Activated T-helper 2 cell treated with anti-CD3 and anti-CD28 coated beads, Interferon-gamma antibody, Interleukin-2, Interleukin-4, amounts not matched to agents 10 μg/mL and 5 μg/mL and 100 μg/mL, durations not matched to agents 14 hours and 24 hours and 36 hours (primary cell): ENCODE measurements around the gene MACF1. TPM values are rescaled to one million over a fixed set of nuclear protein-coding genes. Genes with fewer than 3 reads are reported as not detected.
"Not testable (repeated sequence)": the region's sequence is repeated elsewhere in the genome, so short reads cannot be mapped to it uniquely, and the experiment has no call there.

Experiments used
- DNase-seq: peaks from one replicate; pipeline ENCODE4 v3.0.0; 2021; ENCODE audit warnings: low spot score
- H3K27ac Mint-ChIP-seq: one replicate; pipeline ENCODE4 v1.8.0; 2021; ENCODE audit warnings: mixed read lengths
- H3K27me3 Mint-ChIP-seq: one replicate; pipeline ENCODE4 v1.8.0; 2021; ENCODE audit warnings: low read depth, mixed read lengths
- H3K36me3 Mint-ChIP-seq: one replicate; pipeline ENCODE4 v1.8.0; 2021; ENCODE audit warnings: low read depth, mixed read lengths
- H3K4me1 Mint-ChIP-seq: one replicate; pipeline ENCODE4 v1.8.0; 2021; ENCODE audit warnings: low read depth, mixed read lengths
- H3K4me3 Mint-ChIP-seq: one replicate; pipeline ENCODE4 v1.8.0; 2021; ENCODE audit warnings: low read depth, mild to moderate bottlenecking, moderate library complexity, mixed read lengths
- H3K9me3 Mint-ChIP-seq: one replicate; pipeline ENCODE4 v1.8.0; 2021; ENCODE audit warnings: mixed read lengths
- intact Hi-C: fragments of 100-400 bp; cut with micrococcal nuclease; formaldehyde crosslinking; loops from one replicate; pipeline ENCODE4 v1.15.1; 2023
- total RNA-seq: library from RNA; stranded (reverse); gene quantifications from 2 replicates; pipeline ENCODE4 v1.2.3, GENCODE V29; 2022

The MACF1 gene
- total RNA-seq, 1 donor from 2014 or later, result 212 TPM

DNA sequence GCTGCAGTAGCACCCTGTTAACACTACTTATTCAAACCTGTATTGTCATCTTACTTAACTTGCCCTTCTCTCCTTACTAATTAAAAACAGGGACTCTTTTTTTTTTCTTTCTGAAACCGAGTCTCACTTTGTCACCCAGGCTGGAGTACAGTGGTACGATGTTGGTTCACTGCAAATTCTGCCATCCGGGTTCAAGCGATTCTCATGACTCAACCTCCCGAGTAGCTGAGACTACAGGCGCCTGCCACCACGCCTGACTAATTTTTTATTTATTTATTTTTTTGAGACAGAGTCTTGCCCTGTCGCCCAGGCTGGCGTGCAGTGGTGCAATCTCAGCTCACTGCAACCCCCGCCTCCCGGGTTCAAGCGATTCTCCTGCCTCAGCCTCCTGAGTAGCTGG is 3.9 kb downstream of the MACF1 start:
- Mint-ChIP-seq H3K4me3 (peak overlapping the region; percentile 68), H3K4me1 (peaks cover 38% of the 10 kb centered on the region), H3K27ac (peak overlapping the region; percentile 69), H3K36me3 (peaks cover 25% of the 10 kb centered on the region)
- DNase-seq, intact Hi-C loops, H3K27me3 Mint-ChIP-seq, H3K9me3 Mint-ChIP-seq: not testable (repeated sequence)

GRCh38 chr1:39210649-39211048 is 6.2 kb downstream of the MACF1 start:
- intact Hi-C loops, result no loop called here
- H3K4me1 Mint-ChIP-seq, result peaks cover 38% of the 10 kb centered on the region
- H3K27me3 Mint-ChIP-seq, result no peaks in the 10 kb centered on the region
- no peak overlapping the region for H3K27ac Mint-ChIP-seq
- peaks cover 9% of the 10 kb centered on the region for H3K9me3 Mint-ChIP-seq
- no peak overlapping the region for H3K4me3 Mint-ChIP-seq
- no peak for DNase-seq
- H3K36me3 Mint-ChIP-seq, result peaks cover 30% of the 10 kb centered on the region

DNA sequence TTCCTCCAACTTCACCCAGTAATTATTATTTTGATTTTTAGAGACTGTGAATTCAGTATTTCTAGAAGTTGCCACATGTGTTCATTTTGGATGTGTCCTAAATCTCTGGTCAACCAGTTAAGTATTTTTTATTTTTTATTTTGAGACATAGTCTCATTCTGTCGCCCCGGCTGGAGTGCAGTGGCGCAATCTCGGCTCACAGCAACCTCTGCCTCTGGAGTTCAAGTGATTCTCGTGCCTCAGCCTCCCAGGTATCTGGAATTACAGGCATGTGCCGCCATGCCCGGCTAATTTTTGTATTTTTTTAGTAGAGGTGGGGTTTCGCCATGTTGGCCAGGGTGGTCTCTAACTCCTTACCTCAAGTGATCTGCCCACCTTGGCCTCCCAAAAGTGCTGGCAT is 8.0 kb downstream of the MACF1 start:
- Mint-ChIP-seq H3K36me3 (peaks cover 34% of the 10 kb centered on the region), H3K27me3 (no peaks in the 10 kb centered on the region), H3K27ac (peak overlapping the region; percentile 17), H3K9me3 (peaks cover 9% of the 10 kb centered on the region), H3K4me1 (peaks cover 37% of the 10 kb centered on the region), H3K4me3 (no peak overlapping the region)
- DNase-seq, result no peak
- intact Hi-C loops, result no loop called here

GRCh38 chr1:39213511-39214002 is 9.1 kb downstream of the MACF1 start:
- no peak overlapping the region for H3K4me3 Mint-ChIP-seq

GRCh38 chr1:39214021-39214713 is 9.7 kb downstream of the MACF1 start:
- peaks cover 41% of the 10 kb centered on the region for H3K4me1 Mint-ChIP-seq
- intact Hi-C loops, result no loop called here

More at GRCh38 chr1:39213511-39214002, 9.1 kb downstream of the MACF1 start:
- peaks cover 32% of the 10 kb centered on the region for H3K36me3 Mint-ChIP-seq
- DNase-seq, result no peak
- H3K27me3 Mint-ChIP-seq, result no peaks in the 10 kb centered on the region
- intact Hi-C loops, result no loop called here
- peak overlapping the region; percentile 93 for H3K27ac Mint-ChIP-seq
- H3K9me3 Mint-ChIP-seq, result peaks cover 9% of the 10 kb centered on the region
- H3K4me1 Mint-ChIP-seq, result peaks cover 38% of the 10 kb centered on the region

GRCh38 chr1:39214714-39214997 is 10.2 kb downstream of the MACF1 start:
- DNase-seq, result no peak
- Mint-ChIP-seq H3K4me1 (peaks cover 41% of the 10 kb centered on the region), H3K9me3 (peaks cover 6% of the 10 kb centered on the region), H3K4me3 (no peak overlapping the region), H3K27me3 (no peaks in the 10 kb centered on the region), H3K27ac (peak overlapping the region; percentile 93), H3K36me3 (peaks cover 37% of the 10 kb centered on the region)
- intact Hi-C loops, result no loop called here

More at GRCh38 chr1:39214021-39214713, 9.7 kb downstream of the MACF1 start:
- Mint-ChIP-seq H3K27me3 (no peaks in the 10 kb centered on the region), H3K27ac (peak overlapping the region; percentile 93), H3K9me3 (peaks cover 9% of the 10 kb centered on the region), H3K36me3 (peaks cover 38% of the 10 kb centered on the region), H3K4me3 (peak overlapping the region; percentile 15)
- DNase-seq, result no peak

DNA sequence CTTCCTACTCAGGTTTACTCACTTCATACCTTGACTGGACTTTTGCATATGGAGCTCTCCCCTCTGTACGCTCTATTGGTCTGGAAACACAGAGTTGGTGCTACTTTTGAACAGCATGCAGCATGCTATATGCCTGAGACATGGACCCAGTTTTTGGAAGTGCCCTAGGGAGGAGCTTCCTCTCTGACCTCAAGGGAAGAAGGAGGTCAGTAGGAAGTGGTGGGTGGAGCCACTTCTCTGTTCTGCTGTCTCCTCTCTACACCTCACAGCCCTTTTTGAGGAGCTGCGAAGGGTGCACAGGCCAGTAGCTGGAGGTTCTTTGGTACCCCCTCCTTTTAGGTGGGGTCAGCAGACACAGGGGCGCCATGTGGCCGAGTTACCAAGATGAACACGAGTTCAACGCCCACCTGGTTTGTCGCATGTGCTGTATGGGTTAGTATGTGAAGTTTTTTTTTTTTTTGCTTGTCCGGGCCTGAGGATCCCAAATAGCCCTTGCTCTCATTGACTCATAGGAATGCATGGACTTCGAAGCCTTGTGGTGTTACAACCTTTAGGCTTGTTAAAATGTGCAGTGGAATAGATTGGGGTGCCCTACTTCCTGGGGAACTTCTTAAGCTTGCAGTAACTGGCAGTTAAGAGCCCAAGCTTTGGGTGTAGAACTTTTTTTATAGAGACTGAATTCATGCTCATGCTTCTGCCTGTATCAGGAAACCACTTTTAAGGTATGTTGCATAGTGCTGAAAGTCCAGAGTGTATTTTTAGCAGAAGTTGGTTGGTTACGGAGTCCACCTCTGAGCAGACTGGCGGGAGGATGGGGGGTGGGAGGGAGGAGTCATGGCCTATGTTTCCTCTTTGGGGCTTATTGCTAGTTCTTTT is 10.7 kb downstream of the MACF1 start:
- Mint-ChIP-seq H3K27ac (peak overlapping the region; percentile 93), H3K9me3 (peaks cover 5% of the 10 kb centered on the region), H3K36me3 (peaks cover 34% of the 10 kb centered on the region), H3K4me1 (peaks cover 41% of the 10 kb centered on the region), H3K4me3 (peak overlapping the region; percentile 89), H3K27me3 (no peaks in the 10 kb centered on the region)
- no peak for DNase-seq
- intact Hi-C loops, result loop anchor here (1.0 kb wide), 2 partner anchors 10 to 23 kb away; no protein-coding TSS in a partner anchor

- intact Hi-C loops, result no loop called here
- no peaks in the 10 kb centered on the region for H3K27me3 Mint-ChIP-seq
- peaks cover 40% of the 10 kb centered on the region for H3K36me3 Mint-ChIP-seq
- H3K27ac Mint-ChIP-seq, result peak overlapping the region; percentile 93
- no peaks in the 10 kb centered on the region for H3K9me3 Mint-ChIP-seq
- peak overlapping the region; percentile 89 for H3K4me3 Mint-ChIP-seq
- no peak for DNase-seq
- H3K4me1 Mint-ChIP-seq, result peaks cover 48% of the 10 kb centered on the region
These were observed 12.3 kb downstream of the MACF1 start for GRCh38 chr1:39216771-39217170.

DNA sequence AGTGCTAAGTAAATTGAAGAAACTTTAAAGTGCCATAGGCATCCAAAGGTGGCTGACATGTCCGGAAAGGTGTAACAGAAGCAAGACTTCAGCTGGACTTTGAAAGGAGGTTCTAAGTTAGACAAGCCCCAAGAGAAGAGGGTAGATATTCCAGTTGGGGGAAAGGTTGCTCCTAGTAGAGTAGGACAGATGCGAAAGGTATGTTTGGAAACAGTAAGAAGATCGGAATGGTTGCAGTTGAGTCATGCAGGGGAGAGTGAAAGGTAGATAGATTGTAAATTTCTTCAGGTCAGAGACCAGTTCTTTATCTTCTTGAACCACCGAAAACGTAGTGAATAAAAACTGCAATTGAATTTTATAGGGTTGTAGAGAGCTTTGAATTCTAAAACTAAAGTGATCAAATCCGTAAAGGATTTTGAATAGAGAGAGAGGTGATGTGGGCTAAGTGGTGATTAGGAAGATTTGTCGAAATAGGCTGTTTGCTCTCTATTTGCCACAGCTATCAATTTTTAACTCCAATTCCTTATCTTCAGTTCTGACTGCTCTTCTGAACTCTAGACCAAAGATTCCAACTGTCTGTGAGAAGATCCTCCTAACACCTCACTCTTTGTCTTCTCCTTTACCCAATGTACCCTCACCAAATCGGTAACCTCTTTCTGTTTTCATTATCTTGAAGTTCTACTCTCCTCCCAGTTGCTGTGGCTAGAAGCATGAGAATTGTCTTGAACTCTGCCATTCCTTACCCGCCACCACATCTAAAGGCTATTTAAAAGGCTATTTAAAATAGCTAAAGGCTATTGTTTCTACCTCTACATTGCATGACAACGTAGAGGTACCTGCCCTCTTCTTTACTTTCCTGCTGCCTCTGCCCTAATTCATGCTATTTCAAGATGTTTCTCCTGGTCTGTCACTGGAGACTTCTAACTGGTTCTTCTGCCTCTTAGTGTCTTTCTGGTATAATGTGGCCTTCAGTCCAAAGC is 16.7 kb downstream of the MACF1 start:
- H3K36me3 Mint-ChIP-seq, result peaks cover 52% of the 10 kb centered on the region
- H3K4me3 Mint-ChIP-seq, result no peak overlapping the region

GRCh38 chr1:39224295-39224829 is 19.9 kb downstream of the MACF1 start:
- intact Hi-C loops, result no loop called here
- DNase-seq, result no peak
- H3K4me3 Mint-ChIP-seq, result no peak overlapping the region
- peaks cover 55% of the 10 kb centered on the region for H3K36me3 Mint-ChIP-seq
- peaks cover 45% of the 10 kb centered on the region for H3K4me1 Mint-ChIP-seq
- H3K9me3 Mint-ChIP-seq, result no peaks in the 10 kb centered on the region
- H3K27ac Mint-ChIP-seq, result peak overlapping the region; percentile 3
- no peaks in the 10 kb centered on the region for H3K27me3 Mint-ChIP-seq

More for the DNA sequence above, 16.7 kb downstream of the MACF1 start:
- no peak for DNase-seq
- Mint-ChIP-seq H3K4me1 (peaks cover 44% of the 10 kb centered on the region), H3K27me3 (no peaks in the 10 kb centered on the region), H3K9me3 (no peaks in the 10 kb centered on the region), H3K27ac (peak overlapping the region; percentile 13)
- intact Hi-C loops, result no loop called here

GRCh38 chr1:39226836-39227235 is 22.3 kb downstream of the MACF1 start:
- Mint-ChIP-seq H3K9me3 (no peaks in the 10 kb centered on the region), H3K36me3 (peaks cover 53% of the 10 kb centered on the region), H3K27me3 (no peaks in the 10 kb centered on the region), H3K27ac (no peak overlapping the region), H3K4me3 (no peak overlapping the region), H3K4me1 (peaks cover 50% of the 10 kb centered on the region)
- intact Hi-C loops, result no loop called here
- no peak for DNase-seq

GRCh38 chr1:39228252-39228651 is 23.8 kb downstream of the MACF1 start:
- Mint-ChIP-seq H3K4me1 (peaks cover 46% of the 10 kb centered on the region), H3K27me3 (no peaks in the 10 kb centered on the region), H3K4me3 (no peak overlapping the region), H3K36me3 (peaks cover 55% of the 10 kb centered on the region), H3K9me3 (no peaks in the 10 kb centered on the region), H3K27ac (no peak overlapping the region)
- intact Hi-C loops, result no loop called here
- no peak for DNase-seq
